H1 (cell line): ENCODE measurements around the gene ERP44. TPM values are rescaled to one million over a fixed set of nuclear protein-coding genes. Genes with fewer than 3 reads are reported as not detected.

Source experiments
- CTCF ChIA-PET: fragments of 300-600 bp; sonication (Branson Sonifier 250); formaldehyde crosslinking; loops from one replicate; lab custom pipeline; 2021; ENCODE audit not compliant: partially characterized antibody; lab: Charles Lee
- POLR2A ChIA-PET: fragments of 300-600 bp; sonication (Branson Sonifier 250); formaldehyde crosslinking; loops from one replicate; lab custom pipeline; 2021; ENCODE audit warnings: inconsistent platforms; ENCODE audit not compliant: partially characterized antibody; lab: Charles Lee
- DNase-seq, 2 experiments: peaks; one replicate each; pipeline versions ENCODE4 v3.0.0 to v3.0.0-alpha.2; 2010 to 2022; ENCODE audit warnings: low spot score in 2 of 2, low read depth in 1 of 2, mixed read lengths in 1 of 2
- FAIRE-seq: peaks from 2 replicates; lab custom pipeline; 2011; peaks lifted over from hg19 to GRCh38; lab: Jason Lieb, UNC
- H2AFZ ChIP-seq: 2 replicates; pipeline ENCODE4 v1.8.1; 2012; ENCODE audit warnings: low read length, inconsistent platforms
- H2AK5ac ChIP-seq: 2 replicates; pipeline ENCODE4 v1.6.1; 2013; ENCODE audit warnings: low read depth, low read length
- H2BK120ac ChIP-seq: replicated peaks from 2 replicates; pipeline ENCODE3; 2013; ENCODE audit warnings: low read depth, low read length, inconsistent platforms
- H2BK12ac ChIP-seq: 2 replicates; pipeline ENCODE4 v1.6.1; 2013; ENCODE audit warnings: low read depth, low read length
- H2BK15ac ChIP-seq: 2 replicates; pipeline ENCODE4 v1.6.1; 2013; ENCODE audit warnings: low read length
- H2BK20ac ChIP-seq: 2 replicates; pipeline ENCODE4 v1.6.1; 2013; ENCODE audit warnings: low read length
- H2BK5ac ChIP-seq: 2 replicates; pipeline ENCODE4 v1.6.1; 2013; ENCODE audit warnings: low read depth, low read length
- H3K14ac ChIP-seq: 2 replicates; pipeline ENCODE4 v1.6.1; 2013; ENCODE audit warnings: inconsistent platforms; ENCODE audit not compliant: insufficient read length
- H3K18ac ChIP-seq: 2 replicates; pipeline ENCODE4 v1.6.1; 2013; ENCODE audit warnings: low read length; ENCODE audit errors: extremely low read depth
- H3K23ac ChIP-seq: 2 replicates; pipeline ENCODE4 v1.6.1; 2013; ENCODE audit warnings: inconsistent platforms; ENCODE audit not compliant: insufficient read length
- H3K23me2 ChIP-seq: 2 replicates; pipeline ENCODE4 v1.6.1; 2013; ENCODE audit warnings: low read depth, low read length
- H3K27ac ChIP-seq: 2 replicates; pipeline ENCODE4 v1.6.1; 2011; ENCODE audit warnings: low read depth, low read length, inconsistent platforms
- H3K27me3 ChIP-seq, 4 experiments: replicated peaks in 1 of 4; 1 replicate in 1 of 4; 2 replicates in 3 of 4; pipeline versions ENCODE4 v1.6.1 to v1.8.1; 2011 to 2013; ENCODE audit warnings: low read length in 3 of 4, mild to moderate bottlenecking in 3 of 4, inconsistent platforms in 2 of 4, mixed read lengths in 2 of 4, moderate library complexity in 1 of 4; ENCODE audit not compliant: control insufficient read depth in 3 of 4, insufficient read depth in 3 of 4; ENCODE audit errors: extremely low read depth in 1 of 4
- H3K36me3 ChIP-seq, 4 experiments: 2 replicates each; pipeline versions ENCODE4 v1.6.1 to v1.8.1; 2011 to 2013; ENCODE audit warnings: mild to moderate bottlenecking in 4 of 4, low read length in 3 of 4, moderate library complexity in 2 of 4, control low read depth in 1 of 4, inconsistent platforms in 1 of 4; ENCODE audit not compliant: insufficient read depth in 4 of 4, control insufficient read depth in 2 of 4
- H3K4ac ChIP-seq: replicated peaks from 2 replicates; pipeline ENCODE3; 2013; ENCODE audit warnings: low read length, low read depth, mixed read lengths, inconsistent platforms; ENCODE audit not compliant: insufficient read length
- H3K4me1 ChIP-seq, 4 experiments: replicated peaks in 1 of 4; 1 replicate in 1 of 4; 2 replicates in 3 of 4; pipeline versions ENCODE4 v1.6.1 to v1.8.1; 2011 to 2013; ENCODE audit warnings: low read length in 3 of 4, inconsistent platforms in 2 of 4, mixed read lengths in 1 of 4; ENCODE audit not compliant: insufficient read depth in 4 of 4, control insufficient read depth in 3 of 4
- H3K4me2 ChIP-seq, 2 experiments: 2 replicates each; pipeline versions ENCODE4 v1.6.1 to v1.8.1; 2011 to 2013; ENCODE audit warnings: low read depth in 2 of 2, low read length in 2 of 2, control low read depth in 1 of 2, inconsistent platforms in 1 of 2, mild to moderate bottlenecking in 1 of 2; ENCODE audit not compliant: insufficient read depth in 1 of 2
- H3K4me3 ChIP-seq, 4 experiments: fragments of 200-600, 300-600 bp in 1 of 4; sonication (generic), shearing (Covaris generic), sonication (Bioruptor Twin) in 1 of 4; 2 replicates each; pipeline versions ENCODE4 v1.5.1 to v1.8.1; 2011 to 2016; ENCODE audit warnings: low read length in 4 of 4, low read depth in 3 of 4, control low read depth in 2 of 4, inconsistent platforms in 2 of 4, mild to moderate bottlenecking in 2 of 4, mixed read lengths in 1 of 4, moderate library complexity in 1 of 4; ENCODE audit not compliant: insufficient read depth in 2 of 4; ENCODE audit errors: extremely low read depth in 1 of 4
- H3K56ac ChIP-seq: replicated peaks from 2 replicates; pipeline ENCODE3; 2013; ENCODE audit warnings: low read depth, mild to moderate bottlenecking, mixed read lengths, low read length, inconsistent platforms; ENCODE audit not compliant: insufficient read length
- H3K79me1 ChIP-seq: 2 replicates; pipeline ENCODE4 v1.6.1; 2013; ENCODE audit warnings: low read depth, low read length, control low read depth
- H3K79me2 ChIP-seq, 2 experiments: 2 replicates each; pipeline versions ENCODE4 v1.6.1 to v1.8.1; 2012 to 2013; ENCODE audit warnings: low read length in 2 of 2, mild to moderate bottlenecking in 2 of 2, inconsistent platforms in 1 of 2; ENCODE audit not compliant: insufficient read depth in 2 of 2, control insufficient read depth in 1 of 2
- H3K9ac ChIP-seq, 4 experiments: replicated peaks in 1 of 4; 1 replicate in 1 of 4; 2 replicates in 3 of 4; pipeline versions ENCODE4 v1.6.1 to v1.8.1; 2011 to 2013; ENCODE audit warnings: low read depth in 3 of 4, low read length in 3 of 4, control low read depth in 2 of 4, mild to moderate bottlenecking in 2 of 4, moderate library complexity in 2 of 4, inconsistent platforms in 1 of 4; ENCODE audit errors: extremely low read depth in 1 of 4
- H3K9me3 ChIP-seq, 2 experiments: 2 replicates each; pipeline versions ENCODE4 v1.6.1 to v1.8.1; 2012 to 2013; ENCODE audit warnings: mild to moderate bottlenecking in 2 of 2, moderate library complexity in 2 of 2, control low read depth in 1 of 2, inconsistent platforms in 1 of 2, low read depth in 1 of 2, low read length in 1 of 2, mixed read lengths in 1 of 2; ENCODE audit not compliant: insufficient read depth in 2 of 2
- H4K20me1 ChIP-seq, 2 experiments: replicated peaks in 1 of 2; 2 replicates each; pipeline versions ENCODE3 to v1.8.1; 2011 to 2013; ENCODE audit warnings: inconsistent platforms in 2 of 2, low read length in 2 of 2, mild to moderate bottlenecking in 1 of 2; ENCODE audit not compliant: insufficient read depth in 2 of 2, control insufficient read depth in 1 of 2
- H4K5ac ChIP-seq: 2 replicates; pipeline ENCODE4 v1.6.1; 2013; ENCODE audit warnings: low read length, low read depth, mixed read lengths, inconsistent platforms; ENCODE audit not compliant: insufficient read length
- H4K8ac ChIP-seq: 2 replicates; pipeline ENCODE4 v1.8.0; 2013; ENCODE audit warnings: mild to moderate bottlenecking, moderate library complexity, low read length, inconsistent platforms; ENCODE audit not compliant: insufficient read depth; ENCODE audit errors: extremely low read depth
- H4K91ac ChIP-seq: replicated peaks from 2 replicates; pipeline ENCODE3; 2013; ENCODE audit warnings: low read length, mixed read lengths, inconsistent platforms; ENCODE audit not compliant: insufficient read length
- CEBPB ChIP-seq: IDR thresholded peaks from 2 replicates; pipeline ENCODE4 v1.6.1; 2012; ENCODE audit warnings: low read depth, low read length
- GTF2F1 ChIP-seq: IDR thresholded peaks from 2 replicates; pipeline ENCODE4 v1.6.1; 2012; ENCODE audit warnings: low read depth, low read length, improper control_type of control experiment, borderline replicate concordance
- NANOG ChIP-seq: IDR thresholded peaks from 2 replicates; pipeline ENCODE4 v1.6.1; 2011; ENCODE audit warnings: low read length, low read depth, mild to moderate bottlenecking, inconsistent platforms; ENCODE audit not compliant: insufficient read depth, poor library complexity, severe bottlenecking
- RFX5 ChIP-seq: IDR thresholded peaks from 2 replicates; pipeline ENCODE4 v1.6.1; 2011; ENCODE audit warnings: low read depth, low read length, improper control_type of control experiment, borderline replicate concordance
- ZNF274 ChIP-seq: IDR thresholded peaks from 2 replicates; pipeline ENCODE4 v1.7.0; 2012; ENCODE audit warnings: low read length, borderline replicate concordance; ENCODE audit errors: extremely low read depth
- polyA plus RNA-seq, 7 experiments: library from polyadenylated mRNA; depleted of rRNA in 3 of 7; stranded (reverse) in 5 of 7; unstranded in 2 of 7; fragments of >200 nt in 5 of 7; fragments of 200-250 nt in 2 of 7; gene quantifications; 1 replicate in 5 of 7; 2 replicates in 1 of 7; 4 replicates in 1 of 7; pipeline versions ENCODE4 v1.2.1 to v1.2.3, GENCODE V29; 2011 to 2013; ENCODE audit warnings: missing spikeins in 2 of 7, mixed read lengths in 2 of 7
- total RNA-seq: library from RNA; stranded (reverse); fragmentation: NEBNext Ultra II Directional; extraction: Animal tissue kit (Norgen Biotek cat#: 25700); gene quantifications from 2 replicates; pipeline ENCODE4 v1.2.1, GENCODE V29; 2021

ERP44 gene
- total and polyA plus RNA-seq, 2 of the 8 experiments (the other 6 are each of a cell fraction or from before 2014, with no cell fraction given): 5.7 to 15.6 TPM

DNA sequence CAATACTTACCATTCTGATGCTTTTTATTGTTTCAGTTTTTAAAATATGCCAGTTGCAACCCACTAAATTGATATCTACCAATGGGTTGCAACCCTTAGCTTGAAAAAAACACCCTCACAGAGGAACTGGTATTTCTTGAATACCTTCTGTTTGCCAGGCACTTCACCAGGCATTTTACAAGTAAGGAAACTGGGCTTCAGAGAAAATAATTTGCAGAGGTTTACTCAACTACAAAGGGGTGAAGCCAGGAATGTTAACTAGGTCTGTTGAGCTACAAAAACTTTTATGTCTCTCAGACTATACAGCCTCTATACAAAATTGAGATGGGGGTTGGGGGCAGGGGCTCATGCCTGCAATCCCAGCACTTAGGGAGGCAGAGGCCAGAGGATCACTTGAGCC is 127.4 kb downstream of the ERP44 start:
- no peaks in the 10 kb centered on the region for H3K9me3 ChIP-seq
- no peaks in the 10 kb centered on the region for H3K79me2 ChIP-seq
- FAIRE-seq: no peak
- H4K8ac ChIP-seq: no peak overlapping the region
- DNase-seq: no peak
- H3K23me2 ChIP-seq: no peaks in the 10 kb centered on the region
- H3K4me3 ChIP-seq: no peak overlapping the region
- ChIA-PET POLR2A (no interaction called here), CTCF (no interaction called here)
- no peak overlapping the region for H2BK5ac ChIP-seq
- no peak overlapping the region for H3K18ac ChIP-seq
- no peaks in the 10 kb centered on the region for H3K79me1 ChIP-seq
- no peak overlapping the region for H3K23ac ChIP-seq
- no peaks in the 10 kb centered on the region for H3K27me3 ChIP-seq
- no peak overlapping the region for H3K14ac ChIP-seq
- no peak overlapping the region for H4K91ac ChIP-seq
- no peak overlapping the region for H4K5ac ChIP-seq
- no peak overlapping the region for H2AFZ ChIP-seq
- H2AK5ac ChIP-seq: no peak overlapping the region
- no peaks in the 10 kb centered on the region for H4K20me1 ChIP-seq
- no peaks in the 10 kb centered on the region for H3K36me3 ChIP-seq
- TF ChIP-seq GTF2F1: no peak
- TF ChIP-seq CEBPB: no peak
- TF ChIP-seq NANOG: no peak
- no peak for TF ChIP-seq ZNF274
- TF ChIP-seq RFX5: no peak
- peaks cover 0 to 9% (median 7%) of the 10 kb centered on the region in 4 experiments; a peak in 4 of 7 replicates for H3K4me1 ChIP-seq
- H3K56ac ChIP-seq: no peak overlapping the region
- no peak overlapping the region for H2BK20ac ChIP-seq
- no peak overlapping the region for H3K4me2 ChIP-seq
- no peak overlapping the region for H3K9ac ChIP-seq
- no peak overlapping the region for H3K27ac ChIP-seq
- H3K4ac ChIP-seq: no peak overlapping the region
- no peak overlapping the region for H2BK15ac ChIP-seq
- H2BK12ac ChIP-seq: no peak overlapping the region
- no peak overlapping the region for H2BK120ac ChIP-seq
